Naive thymus-derived CD4-positive, alpha-beta T cell (primary cell): ENCODE data around the gene TBC1D22B. TPM values are rescaled to one million over a fixed set of nuclear protein-coding genes. Genes with fewer than 3 reads are reported as not detected.

ENCODE experiments used
- ATAC-seq: fragments of 150-1000 bp; cut with Tn5 transposase; 2 replicates; pipeline ENCODE4 v1.10.0; 2021; ENCODE audit warnings: mild to moderate bottlenecking, moderate library complexity
- CTCF ChIA-PET: fragments of 350-600 bp; sonication (Branson Sonifier 250); formaldehyde crosslinking; loops from one replicate; lab custom pipeline; 2021; ENCODE audit warnings: antibody characterized with exemption; lab: Charles Lee
- POLR2A ChIA-PET: fragments of 350-600 bp; sonication (Branson Sonifier 250); formaldehyde crosslinking; loops from one replicate; lab custom pipeline; 2021; ENCODE audit warnings: antibody characterized with exemption, inconsistent platforms; lab: Charles Lee
- DNase-seq, 9 donors: peaks; one replicate each; pipeline versions ENCODE4 v3.0.0 to v3.0.0-alpha.2; 2020 to 2022; ENCODE audit warnings: mixed read lengths in 1 of 9
- H3K27ac ChIP-seq: one replicate; pipeline ENCODE4 v1.7.0; 2013; ENCODE audit warnings: mild to moderate bottlenecking, low read depth, low read length, moderate library complexity
- H3K27me3 ChIP-seq, 2 donors: one replicate each; pipeline ENCODE4 v1.7.0; 2013; ENCODE audit warnings: low read length in 2 of 2, mild to moderate bottlenecking in 2 of 2, moderate library complexity in 2 of 2; ENCODE audit not compliant: control insufficient read depth in 2 of 2, insufficient read depth in 2 of 2
- H3K36me3 ChIP-seq, 3 experiments: 1 replicate in 2 of 3; 2 replicates in 1 of 3; pipeline ENCODE4 v1.7.0; 2013; ENCODE audit warnings: low read length in 3 of 3, mild to moderate bottlenecking in 3 of 3, moderate library complexity in 1 of 3; ENCODE audit not compliant: insufficient read depth in 3 of 3, control insufficient read depth in 2 of 3
- H3K4me1 ChIP-seq, 2 donors: one replicate each; pipeline ENCODE4 v1.7.0; 2013; ENCODE audit warnings: low read length in 2 of 2, mild to moderate bottlenecking in 2 of 2, moderate library complexity in 1 of 2; ENCODE audit not compliant: control insufficient read depth in 2 of 2, insufficient read depth in 2 of 2
- H3K4me3 ChIP-seq: 2 replicates; pipeline ENCODE4 v1.7.0; 2013; ENCODE audit warnings: mild to moderate bottlenecking, low read length
- H3K9me3 ChIP-seq, 3 experiments: 1 replicate in 2 of 3; 2 replicates in 1 of 3; pipeline ENCODE4 v1.7.0; 2013; ENCODE audit warnings: low read length in 3 of 3; ENCODE audit not compliant: control insufficient read depth in 2 of 3
- H3K27ac Mint-ChIP-seq, 9 donors: one replicate each; pipeline ENCODE4 v1.8.0; 2020 to 2022; ENCODE audit warnings: mixed read lengths in 9 of 9, mild to moderate bottlenecking in 8 of 9, moderate library complexity in 5 of 9, inconsistent platforms in 2 of 9
- H3K27me3 Mint-ChIP-seq, 5 donors: one replicate each; pipeline ENCODE4 v1.8.0; 2021 to 2022; ENCODE audit warnings: mixed read lengths in 5 of 5, mild to moderate bottlenecking in 1 of 5
- H3K36me3 Mint-ChIP-seq, 5 donors: one replicate each; pipeline ENCODE4 v1.8.0; 2020 to 2022; ENCODE audit warnings: mixed read lengths in 5 of 5, mild to moderate bottlenecking in 3 of 5, inconsistent platforms in 1 of 5
- H3K4me1 Mint-ChIP-seq, 7 donors: one replicate each; pipeline ENCODE4 v1.8.0; 2020 to 2022; ENCODE audit warnings: mixed read lengths in 7 of 7, mild to moderate bottlenecking in 3 of 7, inconsistent platforms in 1 of 7
- H3K4me3 Mint-ChIP-seq, 10 donors: one replicate each; pipeline ENCODE4 v1.8.0; 2020 to 2022; ENCODE audit warnings: mild to moderate bottlenecking in 10 of 10, mixed read lengths in 10 of 10, moderate library complexity in 6 of 10, inconsistent platforms in 2 of 10
- H3K9me3 Mint-ChIP-seq, 11 donors: one replicate each; pipeline ENCODE4 v1.8.0; 2020 to 2022; ENCODE audit warnings: mixed read lengths in 11 of 11, mild to moderate bottlenecking in 4 of 11, inconsistent platforms in 1 of 11, moderate library complexity in 1 of 11
- intact Hi-C, 2 donors: fragments of 100-400 bp; cut with micrococcal nuclease; formaldehyde crosslinking; loops; one replicate each; pipeline ENCODE4 v1.15.1; 2023
- polyA plus RNA-seq, 2 donors: library from polyadenylated mRNA; unstranded; fragments of 300-500 nt; fragmentation: Illumina TruSeq; gene quantifications; one replicate each; pipeline ENCODE4 v1.2.3, GENCODE V29; 2021
- total RNA-seq, 6 experiments: library from RNA in 5 of 6; stranded (reverse) in 5 of 6; gene quantifications; 1 replicate in 5 of 6; 2 replicates in 1 of 6; pipeline ENCODE4 v1.2.3 and lab custom pipeline; 2021 to 2026

The TBC1D22B gene
- total and polyA plus RNA-seq, 7 experiments from 2014 or later, result 7.7 to 23.5 (median 9.5) TPM

DNA sequence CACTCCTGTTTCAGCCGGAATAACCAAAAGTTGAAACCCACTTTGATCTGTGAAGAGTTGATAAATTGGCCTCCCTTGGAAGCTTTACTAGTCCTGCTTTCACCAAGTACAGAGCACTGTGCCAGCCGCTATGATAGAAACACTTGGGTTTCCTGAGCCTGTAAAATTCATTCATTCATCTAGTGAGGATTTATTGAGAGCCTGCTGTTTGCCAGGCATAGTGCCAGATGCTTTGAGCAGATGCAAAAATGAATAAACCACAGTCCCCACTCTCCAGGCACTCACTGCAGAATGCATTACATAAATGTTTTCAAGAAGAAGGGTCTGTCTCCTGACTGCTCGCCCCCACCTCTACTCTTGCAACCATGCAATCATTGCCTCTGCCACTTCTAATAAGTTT lies 25.7 kb downstream of the TBC1D22B start:
- Mint-ChIP-seq H3K9me3 (no peaks in the 10 kb centered on the region), H3K27ac (peak overlapping the region in 1 of 9 donors; percentile 40)
- POLR2A ChIA-PET, result no interaction called here

DNA sequence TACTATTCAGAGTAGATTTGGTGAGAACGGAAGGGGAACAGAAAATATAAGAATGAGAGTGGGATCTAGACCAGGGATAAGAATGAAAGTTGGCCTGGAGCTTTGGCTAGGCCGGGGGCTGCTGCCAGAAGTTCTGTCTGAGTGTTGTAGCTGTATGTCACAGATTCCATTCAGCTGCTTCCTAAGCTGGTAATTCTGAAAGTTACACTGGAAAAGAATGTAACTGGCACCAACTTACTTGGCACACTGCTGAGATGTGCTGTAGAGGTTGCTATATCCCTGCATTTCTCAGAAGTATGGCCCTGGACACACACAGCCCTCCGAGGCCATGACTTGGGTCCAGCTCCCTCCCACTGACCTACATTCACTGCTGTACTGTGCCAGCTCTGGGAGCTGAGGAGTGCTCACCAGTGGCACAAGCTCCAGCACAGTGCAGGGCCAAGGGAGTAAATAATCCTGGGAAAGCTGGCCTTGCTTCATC lies 26.1 kb downstream of the TBC1D22B start:
- peaks cover 5 to 69% (median 12%) of the 10 kb centered on the region in 7 donors for H3K4me1 Mint-ChIP-seq
- Histone ChIP-seq H3K36me3 (peaks cover 0 to 72% (median 18%) of the 10 kb centered on the region in 3 experiments), H3K4me3 (no peak overlapping the region), H3K27me3 (no peaks in the 10 kb centered on the region), H3K9me3 (no peaks in the 10 kb centered on the region), H3K4me1 (no peaks in the 10 kb centered on the region), H3K27ac (no peak overlapping the region)
- peak overlapping the region in 2 of 10 donors; percentile 20 to 25 for H3K4me3 Mint-ChIP-seq
- POLR2A ChIA-PET, result no interaction called here
- no peak for ATAC-seq
- DNase-seq, result no peak
- no peak overlapping the region for H3K27ac Mint-ChIP-seq
- no peaks in the 10 kb centered on the region for H3K9me3 Mint-ChIP-seq
- intact Hi-C loops, result no loop called here
- CTCF ChIA-PET, result interaction anchor here (0.5 kb wide), 3 partner anchors 29 to 1399 kb away, joined by 3 to 6 read pairs (median 4); no protein-coding TSS in a partner anchor
- H3K27me3 Mint-ChIP-seq, result no peaks in the 10 kb centered on the region
- H3K36me3 Mint-ChIP-seq, result peaks cover 24 to 65% (median 41%) of the 10 kb centered on the region in 5 donors

More for the DNA sequence above, 25.7 kb downstream of the TBC1D22B start:
- DNase-seq, result no peak
- no peak overlapping the region for H3K4me3 ChIP-seq
- Mint-ChIP-seq H3K4me3 (peak overlapping the region in 1 of 10 donors; percentile 52), H3K27me3 (no peaks in the 10 kb centered on the region), H3K4me1 (peaks cover 7 to 67% (median 12%) of the 10 kb centered on the region in 7 donors), H3K36me3 (peaks cover 24 to 65% (median 41%) of the 10 kb centered on the region in 5 donors)
- H3K27ac ChIP-seq, result no peak overlapping the region
- no peaks in the 10 kb centered on the region for H3K27me3 ChIP-seq
- intact Hi-C loops, result no loop called here
- ATAC-seq, result no peak
- H3K36me3 ChIP-seq, result peaks cover 0 to 72% (median 18%) of the 10 kb centered on the region in 3 experiments
- H3K9me3 ChIP-seq, result no peaks in the 10 kb centered on the region
- H3K4me1 ChIP-seq, result no peaks in the 10 kb centered on the region
- CTCF ChIA-PET, result interaction anchor here (0.5 kb wide), 3 partner anchors 30 to 1400 kb away, joined by 3 to 6 read pairs (median 4); no protein-coding TSS in a partner anchor

DNA sequence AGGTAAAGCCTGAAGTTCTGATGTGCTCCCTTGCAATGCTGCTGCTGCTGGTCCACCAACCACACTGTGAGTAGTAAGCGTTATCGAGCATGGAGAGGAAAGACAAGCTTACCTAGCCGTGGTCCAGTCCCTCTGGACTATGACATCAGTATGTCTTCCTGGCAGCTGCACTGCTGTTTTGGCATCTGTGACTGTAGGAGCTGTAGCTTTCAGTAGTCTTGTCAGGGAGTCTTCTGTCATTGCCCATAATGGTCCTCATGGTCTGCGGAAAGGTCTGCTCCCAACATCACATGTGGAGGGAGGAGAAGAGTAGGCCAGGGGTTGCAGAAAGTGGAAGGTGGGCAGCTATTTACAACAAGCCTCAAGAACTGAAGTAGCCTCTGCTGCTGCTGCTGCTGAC lies 27.2 kb downstream of the TBC1D22B start:
- intact Hi-C loops, result no loop called here
- Mint-ChIP-seq H3K4me1 (peaks cover 15 to 71% (median 17%) of the 10 kb centered on the region in 7 donors), H3K9me3 (no peaks in the 10 kb centered on the region), H3K27me3 (no peaks in the 10 kb centered on the region), H3K27ac (peak overlapping the region in 1 of 9 donors; percentile 55), H3K4me3 (no peak overlapping the region), H3K36me3 (peaks cover 23 to 63% (median 39%) of the 10 kb centered on the region in 5 donors)
- no peaks in the 10 kb centered on the region for H3K9me3 ChIP-seq
- peaks cover 7 to 8% of the 10 kb centered on the region in 2 donors for H3K4me1 ChIP-seq
- ChIA-PET CTCF (interaction anchor here (0.7 kb wide), 1 partner anchor 154 kb away, joined by 5 read pairs; no protein-coding TSS in a partner anchor), POLR2A (no interaction called here)
- no peak overlapping the region for H3K4me3 ChIP-seq
- H3K27ac ChIP-seq, result no peak overlapping the region
- H3K27me3 ChIP-seq, result no peaks in the 10 kb centered on the region
- DNase-seq, result no peak
- ATAC-seq, result no peak
- H3K36me3 ChIP-seq, result peaks cover 0 to 66% (median 18%) of the 10 kb centered on the region in 3 experiments

DNA sequence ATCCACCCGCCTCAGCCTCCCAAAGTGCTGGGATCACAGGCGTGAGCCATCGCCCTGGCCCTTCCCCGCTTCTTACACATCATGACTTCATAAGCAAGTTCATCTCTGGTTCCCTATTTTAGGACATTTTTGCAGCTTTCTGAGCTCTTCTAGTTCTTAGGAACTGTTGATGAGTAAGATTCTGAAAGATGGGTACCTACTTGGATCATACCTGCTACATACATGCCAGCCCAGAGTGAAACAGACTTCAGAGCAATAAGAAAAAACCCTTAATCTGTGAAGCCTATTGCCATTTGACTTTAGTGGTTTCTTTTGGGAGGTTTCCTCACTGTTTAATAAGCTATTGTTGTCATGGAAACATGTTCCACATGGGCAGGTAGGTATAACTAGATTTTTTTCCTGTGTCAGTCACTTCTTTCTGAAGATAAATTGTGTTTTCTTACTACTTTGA lies 28.3 kb downstream of the TBC1D22B start:
- peaks cover 19 to 56% (median 40%) of the 10 kb centered on the region in 5 donors for H3K36me3 Mint-ChIP-seq
- H3K27ac ChIP-seq, result no peak overlapping the region
- peaks cover 0 to 55% (median 18%) of the 10 kb centered on the region in 3 experiments for H3K36me3 ChIP-seq
- no peak overlapping the region for H3K4me3 Mint-ChIP-seq
- H3K4me1 Mint-ChIP-seq, result peaks cover 18 to 71% (median 21%) of the 10 kb centered on the region in 7 donors
- H3K9me3 ChIP-seq, result no peaks in the 10 kb centered on the region
- ChIA-PET POLR2A (no interaction called here), CTCF (interaction anchor here (0.7 kb wide), 1 partner anchor 17 kb away, joined by 3 read pairs; no protein-coding TSS in a partner anchor)
- peak overlapping the region in 1 of 9 donors; percentile 7 for H3K27ac Mint-ChIP-seq
- H3K27me3 Mint-ChIP-seq, result no peaks in the 10 kb centered on the region
- intact Hi-C loops, result no loop called here
- DNase-seq (no peak), ATAC-seq (no peak)
- H3K27me3 ChIP-seq, result no peaks in the 10 kb centered on the region
- peaks cover 12 to 14% of the 10 kb centered on the region in 2 donors for H3K4me1 ChIP-seq
- no peaks in the 10 kb centered on the region for H3K9me3 Mint-ChIP-seq
- H3K4me3 ChIP-seq, result no peak overlapping the region

- ATAC-seq (no peak), DNase-seq (no peak)
- Histone ChIP-seq H3K27me3 (no peaks in the 10 kb centered on the region), H3K9me3 (no peaks in the 10 kb centered on the region), H3K36me3 (peaks cover 10 to 55% (median 12%) of the 10 kb centered on the region in 3 experiments), H3K27ac (no peak overlapping the region), H3K4me3 (no peak overlapping the region), H3K4me1 (peaks cover 12 to 14% of the 10 kb centered on the region in 2 donors)
- ChIA-PET POLR2A (interaction anchor here (0.5 kb wide), 1 partner anchor 173 kb away, joined by 4 read pairs; no protein-coding TSS in a partner anchor), CTCF (interaction anchor here (0.7 kb wide), 1 partner anchor 266 kb away, joined by 5 read pairs; no protein-coding TSS in a partner anchor)
- peak overlapping the region in 4 of 9 donors; percentile 5 to 58 (median 44) for H3K27ac Mint-ChIP-seq
- H3K36me3 Mint-ChIP-seq, result peaks cover 19 to 62% (median 53%) of the 10 kb centered on the region in 5 donors
- intact Hi-C loops, result no loop called here
- no peak overlapping the region for H3K4me3 Mint-ChIP-seq
- peaks cover 18 to 69% (median 22%) of the 10 kb centered on the region in 7 donors for H3K4me1 Mint-ChIP-seq
- no peaks in the 10 kb centered on the region for H3K9me3 Mint-ChIP-seq
- no peaks in the 10 kb centered on the region for H3K27me3 Mint-ChIP-seq
These were observed 30.1 kb downstream of the TBC1D22B start for GRCh38 chr6:37287519-37288157.

- no peaks in the 10 kb centered on the region for H3K9me3 Mint-ChIP-seq
- Histone ChIP-seq H3K4me1 (peaks cover 12 to 14% of the 10 kb centered on the region in 2 donors), H3K27ac (no peak overlapping the region), H3K9me3 (no peaks in the 10 kb centered on the region), H3K36me3 (peaks cover 10 to 51% (median 12%) of the 10 kb centered on the region in 3 experiments), H3K27me3 (no peaks in the 10 kb centered on the region), H3K4me3 (no peak overlapping the region)
- no peaks in the 10 kb centered on the region for H3K27me3 Mint-ChIP-seq
- ChIA-PET CTCF (no interaction called here), POLR2A (no interaction called here)
- peak overlapping the region in 1 of 9 donors; percentile 49 for H3K27ac Mint-ChIP-seq
- peaks cover 18 to 64% (median 22%) of the 10 kb centered on the region in 7 donors for H3K4me1 Mint-ChIP-seq
- H3K4me3 Mint-ChIP-seq, result peak overlapping the region in 1 of 10 donors; percentile 3
- ATAC-seq (no peak), DNase-seq (no peak)
- intact Hi-C loops, result no loop called here
- H3K36me3 Mint-ChIP-seq, result peaks cover 13 to 59% (median 51%) of the 10 kb centered on the region in 5 donors
These were observed 30.7 kb downstream of the TBC1D22B start for GRCh38 chr6:37288247-37288646.
